HG02884 (cell line): Measurements from ENCODE around the gene ZC3H14.

ENCODE experiments used
- ATAC-seq: cut with Tn5 transposase; IDR thresholded peaks from one replicate; pipeline ENCODE4 v1.9.1; 2021; ENCODE audit warnings: mild to moderate bottlenecking, moderate library complexity; ENCODE audit not compliant: unreplicated experiment

ZC3H14 gene

GRCh38 chr14:88551094-88551870 lies 11.6 kb upstream of the ZC3H14 start:
- ATAC-seq = no peak

GRCh38 chr14:88551980-88552431 lies 10.8 kb upstream of the ZC3H14 start:
- no peak for ATAC-seq

GRCh38 chr14:88552876-88553275 lies 10.0 kb upstream of the ZC3H14 start:
- ATAC-seq = no peak

GRCh38 chr14:88553886-88554456 lies 8.9 kb upstream of the ZC3H14 start:
- no peak for ATAC-seq

GRCh38 chr14:88554457-88555286 lies 8.2 kb upstream of the ZC3H14 start, which contains the start of gene PTPN21:
PTPN21 (minus strand) TSS chr14:88555007; CDS start chr14:88550417, 4,590 bp downstream.
- no peak for ATAC-seq

- no peak for ATAC-seq
These were observed 6.3 kb upstream of the ZC3H14 start for GRCh38 chr14:88556581-88556980.

GRCh38 chr14:88559852-88560251 lies 3.0 kb upstream of the ZC3H14 start:
- no peak for ATAC-seq

GRCh38 chr14:88562532-88562830 lies 356 bp upstream of the ZC3H14 start:
- no peak for ATAC-seq

GRCh38 chr14:88563845-88564244 lies 1.0 kb downstream of the ZC3H14 start:
- ATAC-seq = no peak

GRCh38 chr14:88565427-88565826 lies 2.6 kb downstream of the ZC3H14 start:
- ATAC-seq = no peak

GRCh38 chr14:88568196-88568595 lies 5.4 kb downstream of the ZC3H14 start:
- ATAC-seq = no peak

GRCh38 chr14:88572117-88572516 lies 9.3 kb downstream of the ZC3H14 start:
- no peak for ATAC-seq

- ATAC-seq = no peak
These were observed 13.4 kb downstream of the ZC3H14 start for GRCh38 chr14:88576222-88576621.

- ATAC-seq = no peak
These were observed 21.6 kb downstream of the ZC3H14 start for GRCh38 chr14:88584451-88584850.

GRCh38 chr14:88588081-88588480 lies 25.2 kb downstream of the ZC3H14 start:
- no peak for ATAC-seq

GRCh38 chr14:88590173-88590572 lies 27.3 kb downstream of the ZC3H14 start:
- no peak for ATAC-seq

GRCh38 chr14:88592031-88592430 lies 29.2 kb downstream of the ZC3H14 start:
- ATAC-seq = no peak

GRCh38 chr14:88597038-88597437 lies 34.2 kb downstream of the ZC3H14 start:
- no peak for ATAC-seq

- ATAC-seq = no peak
These were observed 34.8 kb downstream of the ZC3H14 start for GRCh38 chr14:88597601-88598000.

- no peak for ATAC-seq
These were observed 35.3 kb downstream of the ZC3H14 start for GRCh38 chr14:88598097-88598675.

GRCh38 chr14:88599326-88599725 lies 36.5 kb downstream of the ZC3H14 start:
- ATAC-seq = peak; percentile 39
